ENCODE measurements around the gene KLHL34.

Gene KLHL34

GRCh38 chrX:21645886-21646285, 12.2 kb downstream of the KLHL34 start:
- DNase-seq, result no peak

DNA sequence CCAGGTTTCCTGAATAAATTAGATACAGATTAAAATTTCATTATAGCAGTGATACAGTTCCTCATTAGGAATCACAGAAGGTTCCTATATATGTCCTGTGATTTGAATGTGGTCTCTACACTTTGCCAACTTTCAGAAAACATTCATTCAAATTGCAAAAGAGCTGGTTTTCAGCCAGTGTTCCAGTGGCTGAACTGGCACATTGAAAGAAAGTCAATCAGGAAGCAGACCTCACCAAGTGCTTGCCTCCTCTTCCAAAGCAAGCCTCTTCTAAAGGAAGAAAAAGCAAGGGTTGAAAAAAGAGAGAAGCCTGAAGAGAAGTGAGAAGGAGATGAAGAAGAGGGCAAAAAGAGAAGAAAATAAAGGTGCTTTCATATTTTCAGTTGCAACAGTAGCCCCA, 12.7 kb downstream of the KLHL34 start:
- no peak for DNase-seq

DNA sequence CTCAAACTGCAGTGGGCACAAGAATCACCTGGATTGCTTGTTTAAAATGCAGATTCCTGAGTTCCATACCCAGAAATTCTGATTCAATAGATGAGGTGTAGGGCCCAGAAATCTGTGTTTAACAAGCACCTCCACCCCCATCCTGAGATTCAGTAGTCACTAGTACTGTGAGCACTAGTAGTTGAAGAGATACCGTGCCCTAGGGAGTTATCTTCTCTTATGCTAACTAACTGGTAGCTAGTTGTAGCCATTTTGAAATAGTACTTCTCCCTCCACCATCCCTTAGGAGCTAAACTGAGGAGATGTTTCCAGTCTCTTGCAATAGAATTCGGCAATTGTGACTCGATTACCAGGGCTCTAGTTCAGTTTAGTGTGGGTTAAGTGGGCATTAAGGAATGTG, 18.4 kb downstream of the KLHL34 start:
- no peak for DNase-seq

DNA sequence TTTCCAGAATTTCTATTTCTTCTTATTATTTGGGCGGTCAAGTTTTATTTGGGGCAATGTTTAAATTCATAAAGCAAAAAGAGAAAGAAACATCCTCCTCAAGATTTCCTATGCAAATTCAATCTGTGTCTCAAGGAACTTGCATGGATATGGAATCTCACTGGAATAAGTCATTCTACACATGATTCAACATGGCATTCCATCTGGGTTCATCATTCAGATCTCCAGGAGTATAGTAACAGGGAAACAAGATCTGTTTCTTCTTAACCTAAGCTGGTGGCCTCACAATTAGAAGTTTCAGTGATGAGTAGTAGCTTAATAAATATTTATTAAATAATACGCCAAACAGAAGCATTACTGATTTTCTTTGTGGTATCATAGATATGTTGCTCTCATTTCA, 19.8 kb downstream of the KLHL34 start:
- no peak for DNase-seq

DNA sequence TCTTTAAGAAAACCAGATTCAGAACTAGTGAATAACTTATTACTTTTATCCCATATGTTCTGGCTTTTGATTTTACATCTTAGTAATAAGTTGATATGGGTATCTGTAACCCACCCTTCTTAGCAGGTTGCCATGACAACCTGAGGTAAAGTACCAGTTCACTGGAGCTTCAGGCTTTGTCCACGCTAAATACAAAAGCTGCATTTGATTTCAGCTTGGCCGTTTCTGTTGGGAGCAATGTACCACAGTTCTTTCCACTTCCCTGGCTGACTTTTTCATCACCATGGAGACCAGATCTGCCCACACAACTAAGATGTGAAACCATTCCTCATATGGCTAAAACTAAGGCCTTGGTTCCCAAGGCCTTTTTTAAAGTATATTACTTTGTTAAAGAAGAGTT, 26.1 kb downstream of the KLHL34 start:
- no peak for DNase-seq

- DNase-seq, result no peak
These were observed 34.2 kb downstream of the KLHL34 start for GRCh38 chrX:21623778-21624501.

- no peak for DNase-seq
These were observed 37.9 kb downstream of the KLHL34 start for GRCh38 chrX:21620234-21620633.

GRCh38 chrX:21616386-21616785, 41.7 kb downstream of the KLHL34 start:
- no peak for DNase-seq

DNA sequence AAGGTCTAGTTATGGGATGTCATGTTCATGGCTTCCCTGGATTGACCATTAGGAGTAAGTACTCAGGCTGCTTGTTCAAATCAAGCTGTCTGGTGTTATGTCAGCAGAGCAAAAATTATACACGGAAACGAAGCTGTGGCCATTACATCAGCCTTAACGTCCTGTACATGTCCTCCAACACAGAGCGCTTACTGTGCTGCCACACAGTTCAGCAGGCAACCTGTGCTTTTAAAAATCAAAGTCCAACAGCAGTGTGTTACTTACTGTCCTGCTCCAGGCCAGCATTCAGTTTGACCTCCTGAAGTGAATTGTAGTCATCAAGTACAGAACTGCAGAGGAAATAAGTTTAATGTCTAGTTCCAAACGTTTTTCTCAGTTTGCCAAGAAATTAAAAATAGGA, 46.0 kb downstream of the KLHL34 start:
- no peak for DNase-seq

GRCh38 chrX:21610168-21610567, 48.0 kb downstream of the KLHL34 start:
- no peak for DNase-seq

GRCh38 chrX:21606002-21606401, 52.1 kb downstream of the KLHL34 start:
- no peak for DNase-seq
